K562 (cell line): Measurements from ENCODE around the gene ARID4B. TPM values are rescaled to one million over a fixed set of nuclear protein-coding genes. Genes with fewer than 3 reads are reported as not detected.
A peak's percentile ranks its signal among the peaks of the same experiment; 100 is the strongest.

ENCODE experiments used
- AFF4 ChIP-seq: sonication (generic); formaldehyde crosslinking; IDR thresholded peaks from 2 replicates; pipeline ENCODE4 v1.8.0; 2023; ENCODE audit warnings: mild to moderate bottlenecking, missing genetic modification reagents
- ESRRA ChIP-seq: fragments of 450-650 bp; IDR thresholded peaks from 2 replicates; pipeline ENCODE4 v1.6.1; 2014; ENCODE audit warnings: low read depth, mild to moderate bottlenecking, moderate library complexity, borderline replicate concordance
- HMGN3 ChIP-seq: IDR thresholded peaks from 2 replicates; pipeline ENCODE4 v1.6.1; 2011; ENCODE audit warnings: borderline replicate concordance, low read depth, mild to moderate bottlenecking, mixed read lengths, low read length; ENCODE audit not compliant: insufficient read length; ENCODE audit errors: extremely low read depth
- LCOR ChIP-seq: sonication (generic); formaldehyde crosslinking; IDR thresholded peaks from 2 replicates; pipeline ENCODE4 v1.8.0; 2022; ENCODE audit warnings: mild to moderate bottlenecking, missing genetic modification reagents
- PHF21A ChIP-seq: fragments of 450-650 bp; IDR thresholded peaks from 2 replicates; pipeline ENCODE4 v1.6.1; 2017; ENCODE audit warnings: low read depth, borderline replicate concordance
- POLR2AphosphoS2 ChIP-seq: IDR thresholded peaks from 2 replicates; pipeline ENCODE4 v1.6.1; 2012; ENCODE audit warnings: low read length, improper control_type of control experiment
- TCF7 ChIP-seq: sonication (generic); IDR thresholded peaks from 2 replicates; pipeline ENCODE4 v1.6.1; 2016; ENCODE audit warnings: antibody characterized with exemption, borderline replicate concordance
- ZBTB40 ChIP-seq, 2 experiments: fragments of 450-650 bp in 1 of 2; sonication (generic) in 1 of 2; formaldehyde crosslinking in 1 of 2; IDR thresholded peaks; 2 replicates each; pipeline versions ENCODE4 v1.7.1 to v1.9.0; 2016 to 2022; ENCODE audit warnings: inconsistent platforms in 1 of 2, mild to moderate bottlenecking in 1 of 2, missing genetic modification reagents in 1 of 2
- ZBTB5 ChIP-seq: fragments of 450-650 bp; IDR thresholded peaks from 2 replicates; pipeline ENCODE4 v1.6.1; 2017; ENCODE audit warnings: antibody characterized with exemption
- ZC3H11A ChIP-seq: IDR thresholded peaks from 2 replicates; pipeline ENCODE4 v1.6.1; 2012; ENCODE audit warnings: low read depth, low read length, improper control_type of control experiment
- ZNF408 ChIP-seq: fragments of 250-450 bp; sonication (Bioruptor Pico); IDR thresholded peaks from 2 replicates; pipeline ENCODE4 v1.4.0; 2020; ENCODE audit warnings: low read depth, mild to moderate bottlenecking, moderate library complexity
- polyA plus RNA-seq, 8 experiments: library from polyadenylated mRNA; depleted of rRNA in 4 of 8; stranded (reverse) in 5 of 8; unstranded in 3 of 8; fragments of >200 nt; fragmentation: Nextera tagmentation in 2 of 8; fragmentation: Illumina TruSeq in 1 of 8; extraction: Ambion mirVana in 2 of 8; extraction: Trizol in 1 of 8; gene quantifications; 2 replicates each; pipeline versions ENCODE4 v1.2.1 to v1.2.3, GENCODE V29; 2011 to 2014; ENCODE audit warnings: inconsistent platforms in 1 of 8, missing spikeins in 1 of 8
- total RNA-seq, 7 experiments: library from RNA; depleted of rRNA in 6 of 7; stranded (reverse); fragments of >200 nt in 6 of 7; fragmentation: Illumina TruSeq in 2 of 7; extraction: Trizol in 2 of 7; gene quantifications; 2 replicates each; pipeline versions ENCODE4 v1.2.1 to v1.2.3, GENCODE V29; 2011 to 2021; ENCODE audit warnings: low replicate concordance in 1 of 7

The ARID4B gene
- total and polyA plus RNA-seq, 9 of the 15 experiments (the other 6 are each of a cell fraction or from before 2014, with no cell fraction given) = 8.4 to 38.9 (median 18.5) TPM

GRCh38 chr1:235128456-235129328 lies 199.3 kb downstream of the ARID4B start, which contains the start of gene TOMM20 (continued):
- no peak for TF ChIP-seq ZBTB5
- no peak for TF ChIP-seq PHF21A
- no peak for TF ChIP-seq ZC3H11A
- TF ChIP-seq ZBTB40 (IDR thresholded peaks at IDR 0.05) = peak; percentile 90
- TF ChIP-seq ZBTB40 (CRISPR knock-in tag; IDR thresholded peaks at IDR 0.05) = no peak
- peak; percentile 66 for TF ChIP-seq HMGN3
- peak; percentile 81 for TF ChIP-seq LCOR (CRISPR knock-in tag)
- TF ChIP-seq ZNF408 (CRISPR knock-in tag) = no peak
- peak; percentile 83; the same call in 1 of the 2 replicates for TF ChIP-seq ESRRA
- no peak for TF ChIP-seq POLR2AphosphoS2
- TF ChIP-seq AFF4 (CRISPR knock-in tag) = peak; percentile 82
- TF ChIP-seq TCF7 = no peak
